CD8-positive, alpha-beta memory T cell (primary cell): ENCODE results near the gene MAGI2. TPM values are rescaled to one million over a fixed set of nuclear protein-coding genes. Genes with fewer than 3 reads are reported as not detected.

Source experiments
- CTCF ChIA-PET: fragments of 350-600 bp; sonication (Branson Sonifier 250); formaldehyde crosslinking; loops from one replicate; lab custom pipeline; 2021; ENCODE audit warnings: antibody characterized with exemption; lab: Charles Lee
- POLR2A ChIA-PET: fragments of 350-600 bp; sonication (Branson Sonifier 250); formaldehyde crosslinking; loops from one replicate; lab custom pipeline; 2021; ENCODE audit warnings: antibody characterized with exemption; lab: Charles Lee
- DNase-seq, 5 donors: peaks; one replicate each; pipeline versions ENCODE4 v3.0.0 to v3.0.0-alpha.2; 2020 to 2022; ENCODE audit warnings: mixed read lengths in 1 of 5
- H3K27ac ChIP-seq: one replicate; pipeline ENCODE4 v1.7.0; 2013; ENCODE audit warnings: low read depth, mild to moderate bottlenecking, low read length, moderate library complexity
- H3K27me3 ChIP-seq: 2 replicates; pipeline ENCODE4 v1.7.0; 2013; ENCODE audit warnings: low read length, mild to moderate bottlenecking; ENCODE audit not compliant: insufficient read depth, poor library complexity, severe bottlenecking
- H3K36me3 ChIP-seq: 2 replicates; pipeline ENCODE4 v1.7.0; 2013; ENCODE audit warnings: mild to moderate bottlenecking, low read length, moderate library complexity; ENCODE audit not compliant: insufficient read depth
- H3K4me1 ChIP-seq: 2 replicates; pipeline ENCODE4 v1.7.0; 2013; ENCODE audit warnings: mild to moderate bottlenecking, low read length, moderate library complexity; ENCODE audit not compliant: insufficient read depth
- H3K4me3 ChIP-seq: 2 replicates; pipeline ENCODE4 v1.7.0; 2013; ENCODE audit warnings: mild to moderate bottlenecking, low read length
- H3K9me3 ChIP-seq: 2 replicates; pipeline ENCODE4 v1.7.0; 2013; ENCODE audit warnings: mild to moderate bottlenecking, low read length
- H3K27ac Mint-ChIP-seq, 8 donors: one replicate each; pipeline ENCODE4 v1.8.0; 2020 to 2021; ENCODE audit warnings: mixed read lengths in 8 of 8, mild to moderate bottlenecking in 6 of 8, inconsistent platforms in 3 of 8, moderate library complexity in 3 of 8
- H3K27me3 Mint-ChIP-seq, 2 donors: one replicate each; pipeline ENCODE4 v1.8.0; 2020 to 2021; ENCODE audit warnings: mixed read lengths in 2 of 2, mild to moderate bottlenecking in 1 of 2, moderate library complexity in 1 of 2
- H3K36me3 Mint-ChIP-seq, 3 donors: one replicate each; pipeline ENCODE4 v1.8.0; 2020 to 2021; ENCODE audit warnings: mixed read lengths in 3 of 3, inconsistent platforms in 1 of 3, mild to moderate bottlenecking in 1 of 3
- H3K4me1 Mint-ChIP-seq, 3 donors: one replicate each; pipeline ENCODE4 v1.8.0; 2020 to 2021; ENCODE audit warnings: mixed read lengths in 3 of 3, inconsistent platforms in 1 of 3, mild to moderate bottlenecking in 1 of 3
- H3K4me3 Mint-ChIP-seq, 7 donors: one replicate each; pipeline ENCODE4 v1.8.0; 2020 to 2021; ENCODE audit warnings: mixed read lengths in 7 of 7, mild to moderate bottlenecking in 6 of 7, moderate library complexity in 4 of 7, inconsistent platforms in 2 of 7
- H3K9me3 Mint-ChIP-seq, 5 donors: one replicate each; pipeline ENCODE4 v1.8.0; 2020 to 2022; ENCODE audit warnings: mixed read lengths in 5 of 5, mild to moderate bottlenecking in 3 of 5, moderate library complexity in 2 of 5, inconsistent platforms in 1 of 5
- polyA plus RNA-seq: library from polyadenylated mRNA; unstranded; fragments of 300-500 nt; fragmentation: Illumina TruSeq; gene quantifications from one replicate; pipeline ENCODE4 v1.2.3, GENCODE V29; 2021
- total RNA-seq, 2 experiments: library from RNA; stranded (reverse); gene quantifications; one replicate each; pipeline ENCODE4 v1.2.3, GENCODE V29; 2021

MAGI2 gene
- total and polyA plus RNA-seq, 3 experiments from 2014 or later: 0.26 to 0.33 TPM; not detected in 1

GRCh38 chr7:79307376-79307775 is 146.1 kb downstream of the MAGI2 start:
- H3K9me3 Mint-ChIP-seq: peaks cover 0 to 4% (median 2%) of the 10 kb centered on the region in 5 donors
- H3K36me3 Mint-ChIP-seq: no peaks in the 10 kb centered on the region
- Histone ChIP-seq H3K9me3 (no peaks in the 10 kb centered on the region), H3K36me3 (no peaks in the 10 kb centered on the region), H3K27me3 (no peaks in the 10 kb centered on the region), H3K27ac (no peak overlapping the region), H3K4me1 (no peaks in the 10 kb centered on the region), H3K4me3 (no peak overlapping the region)
- no peak overlapping the region for H3K4me3 Mint-ChIP-seq
- H3K4me1 Mint-ChIP-seq: no peaks in the 10 kb centered on the region
- ChIA-PET CTCF (no interaction called here), POLR2A (no interaction called here)
- DNase-seq: no peak
- no peaks in the 10 kb centered on the region for H3K27me3 Mint-ChIP-seq
- H3K27ac Mint-ChIP-seq: no peak overlapping the region

- H3K27me3 ChIP-seq: no peaks in the 10 kb centered on the region
- H3K4me1 Mint-ChIP-seq: no peaks in the 10 kb centered on the region
- H3K9me3 Mint-ChIP-seq: peaks cover 3 to 8% (median 4%) of the 10 kb centered on the region in 5 donors
- H3K4me1 ChIP-seq: no peaks in the 10 kb centered on the region
- DNase-seq: no peak
- no peaks in the 10 kb centered on the region for H3K36me3 ChIP-seq
- H3K4me3 ChIP-seq: no peak overlapping the region
- no peaks in the 10 kb centered on the region for H3K27me3 Mint-ChIP-seq
- H3K27ac Mint-ChIP-seq: no peak overlapping the region
- H3K4me3 Mint-ChIP-seq: no peak overlapping the region
- CTCF ChIA-PET: interaction anchor here (0.6 kb wide), 1 partner anchor 276 kb away, joined by 3 read pairs; no protein-coding TSS in a partner anchor
- no peaks in the 10 kb centered on the region for H3K9me3 ChIP-seq
- no peak overlapping the region for H3K27ac ChIP-seq
- no peaks in the 10 kb centered on the region for H3K36me3 Mint-ChIP-seq
- POLR2A ChIA-PET: no interaction called here
Observed at GRCh38 chr7:79304711-79305110, 148.8 kb downstream of the MAGI2 start.

DNA sequence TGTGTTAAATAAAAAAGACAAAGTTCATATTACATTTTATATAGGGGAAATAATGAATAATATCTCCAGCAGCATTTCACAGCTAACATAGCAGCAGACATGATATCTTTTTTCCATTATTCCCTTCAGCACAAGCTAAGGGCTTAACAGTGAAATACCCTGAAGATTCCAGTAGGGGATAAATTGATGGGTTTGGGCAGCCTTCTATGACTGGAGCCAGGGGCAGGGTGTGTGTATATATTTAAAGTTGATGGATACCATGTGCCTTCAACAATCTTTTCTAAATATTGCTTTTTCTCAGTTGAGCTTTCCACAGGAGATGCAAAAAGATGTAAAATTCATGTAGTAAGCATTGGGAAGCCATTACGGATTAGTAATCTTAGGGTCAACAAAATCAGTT is 151.2 kb downstream of the MAGI2 start:
- H3K4me3 Mint-ChIP-seq: no peak overlapping the region
- DNase-seq: no peak
- H3K4me1 Mint-ChIP-seq: no peaks in the 10 kb centered on the region
- no peak overlapping the region for H3K27ac Mint-ChIP-seq
- H3K36me3 Mint-ChIP-seq: no peaks in the 10 kb centered on the region
- ChIA-PET CTCF (no interaction called here), POLR2A (no interaction called here)
- Histone ChIP-seq H3K9me3 (no peaks in the 10 kb centered on the region), H3K36me3 (no peaks in the 10 kb centered on the region), H3K4me1 (no peaks in the 10 kb centered on the region), H3K4me3 (no peak overlapping the region), H3K27ac (no peak overlapping the region), H3K27me3 (no peaks in the 10 kb centered on the region)
- no peaks in the 10 kb centered on the region for H3K27me3 Mint-ChIP-seq
- H3K9me3 Mint-ChIP-seq: peaks cover 4 to 14% (median 7%) of the 10 kb centered on the region in 5 donors

DNA sequence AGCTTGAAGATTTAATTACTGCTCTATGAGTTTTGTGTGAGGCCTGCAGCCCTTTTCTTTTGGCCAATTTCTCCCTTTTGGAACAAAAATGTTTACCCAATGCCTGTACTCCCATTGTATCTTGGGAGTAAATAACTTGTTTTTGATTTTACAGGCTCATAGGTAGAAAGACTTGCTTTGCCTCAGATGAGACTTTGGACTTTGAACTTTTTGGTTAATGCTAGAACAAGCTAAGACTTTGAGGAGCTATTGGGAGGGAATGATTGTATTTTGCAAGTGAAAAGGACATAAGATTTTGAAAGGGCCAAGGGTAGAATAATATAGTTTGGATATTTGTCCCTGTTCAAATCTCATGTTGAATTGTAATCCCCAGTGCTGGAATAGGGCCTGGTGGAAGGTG is 152.0 kb downstream of the MAGI2 start:
- Histone ChIP-seq H3K27ac (no peak overlapping the region), H3K27me3 (no peaks in the 10 kb centered on the region), H3K9me3 (no peaks in the 10 kb centered on the region), H3K4me3 (no peak overlapping the region), H3K36me3 (no peaks in the 10 kb centered on the region), H3K4me1 (no peaks in the 10 kb centered on the region)
- POLR2A ChIA-PET: no interaction called here
- no peaks in the 10 kb centered on the region for H3K4me1 Mint-ChIP-seq
- DNase-seq: no peak
- CTCF ChIA-PET: no interaction called here
- no peak overlapping the region for H3K27ac Mint-ChIP-seq
- H3K36me3 Mint-ChIP-seq: no peaks in the 10 kb centered on the region
- H3K27me3 Mint-ChIP-seq: no peaks in the 10 kb centered on the region
- H3K4me3 Mint-ChIP-seq: no peak overlapping the region
- H3K9me3 Mint-ChIP-seq: peaks cover 4 to 14% (median 7%) of the 10 kb centered on the region in 5 donors

DNA sequence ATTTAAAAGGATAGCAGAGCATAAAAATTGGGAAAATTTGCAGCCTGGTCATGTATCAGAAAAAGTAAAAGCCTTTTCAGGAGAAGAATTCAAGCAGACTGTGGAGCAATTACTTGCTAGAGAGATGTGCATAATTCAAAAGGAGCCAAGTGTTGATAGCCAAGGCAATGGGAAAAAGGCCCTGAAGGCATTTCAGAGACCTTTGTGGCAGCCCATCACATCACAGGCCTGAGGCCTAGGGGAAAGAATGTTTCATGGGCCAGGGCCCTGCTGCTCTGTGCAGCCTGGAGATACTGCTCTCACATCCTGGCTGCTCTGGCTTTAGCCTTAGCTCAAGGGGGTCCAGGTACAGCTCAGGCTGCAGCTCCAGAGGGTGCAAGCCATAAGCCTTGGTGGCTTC is 152.9 kb downstream of the MAGI2 start:
- H3K9me3 ChIP-seq: no peaks in the 10 kb centered on the region
- H3K36me3 Mint-ChIP-seq: no peaks in the 10 kb centered on the region
- H3K36me3 ChIP-seq: no peaks in the 10 kb centered on the region
- DNase-seq: no peak
- no peaks in the 10 kb centered on the region for H3K27me3 ChIP-seq
- H3K4me1 Mint-ChIP-seq: no peaks in the 10 kb centered on the region
- no peak overlapping the region for H3K27ac Mint-ChIP-seq
- CTCF ChIA-PET: no interaction called here
- POLR2A ChIA-PET: no interaction called here
- no peak overlapping the region for H3K4me3 ChIP-seq
- H3K4me1 ChIP-seq: no peaks in the 10 kb centered on the region
- H3K9me3 Mint-ChIP-seq: peaks cover 4 to 14% (median 7%) of the 10 kb centered on the region in 5 donors
- no peaks in the 10 kb centered on the region for H3K27me3 Mint-ChIP-seq
- H3K4me3 Mint-ChIP-seq: no peak overlapping the region
- H3K27ac ChIP-seq: no peak overlapping the region

DNA sequence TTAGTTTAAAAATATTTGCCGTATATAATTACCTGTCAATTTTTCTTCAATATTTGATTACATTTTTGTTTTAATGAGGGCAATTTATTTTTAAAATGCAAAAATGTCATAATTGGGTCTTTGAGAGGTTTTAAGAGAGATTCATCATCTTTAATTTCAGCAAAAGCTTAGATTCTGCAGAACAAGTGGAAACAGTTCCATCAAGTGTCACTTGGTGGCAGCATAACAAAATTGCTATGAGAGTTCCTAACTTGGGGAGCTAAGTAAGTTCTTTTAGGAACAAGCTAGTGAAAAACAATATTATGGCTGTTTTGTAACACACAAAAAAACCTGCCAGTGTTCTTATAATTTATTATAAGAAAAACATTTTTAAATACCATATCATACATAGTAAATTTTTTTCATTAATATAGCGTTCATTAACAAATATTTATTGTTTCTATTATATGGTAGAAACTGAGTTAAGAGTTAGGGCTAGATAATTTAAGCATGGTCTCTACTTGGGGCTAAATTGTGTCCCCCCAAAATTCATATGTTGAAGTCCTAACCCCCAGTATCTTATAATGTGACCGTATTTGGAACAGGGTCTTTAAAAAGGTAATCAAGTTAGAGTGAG is 155.2 kb downstream of the MAGI2 start:
- H3K27me3 ChIP-seq: no peaks in the 10 kb centered on the region
- H3K4me1 ChIP-seq: no peaks in the 10 kb centered on the region
- DNase-seq: peak in 1 of 5 donors; percentile 9
- H3K4me1 Mint-ChIP-seq: no peaks in the 10 kb centered on the region
- H3K27ac Mint-ChIP-seq: no peak overlapping the region
- H3K36me3 Mint-ChIP-seq: no peaks in the 10 kb centered on the region
- H3K36me3 ChIP-seq: no peaks in the 10 kb centered on the region
- H3K27me3 Mint-ChIP-seq: no peaks in the 10 kb centered on the region
- H3K4me3 Mint-ChIP-seq: no peak overlapping the region
- ChIA-PET POLR2A (no interaction called here), CTCF (no interaction called here)
- H3K9me3 ChIP-seq: no peaks in the 10 kb centered on the region
- no peak overlapping the region for H3K4me3 ChIP-seq
- no peak overlapping the region for H3K27ac ChIP-seq
- peaks cover 3 to 18% (median 7%) of the 10 kb centered on the region in 5 donors for H3K9me3 Mint-ChIP-seq

GRCh38 chr7:79296553-79297320 is 156.7 kb downstream of the MAGI2 start:
- Histone ChIP-seq H3K36me3 (no peaks in the 10 kb centered on the region), H3K4me3 (no peak overlapping the region), H3K27me3 (no peaks in the 10 kb centered on the region), H3K9me3 (no peaks in the 10 kb centered on the region), H3K27ac (no peak overlapping the region), H3K4me1 (no peaks in the 10 kb centered on the region)
- Mint-ChIP-seq H3K4me3 (no peak overlapping the region), H3K27ac (no peak overlapping the region), H3K27me3 (no peaks in the 10 kb centered on the region), H3K36me3 (no peaks in the 10 kb centered on the region), H3K4me1 (no peaks in the 10 kb centered on the region), H3K9me3 (peaks cover 4 to 21% (median 9%) of the 10 kb centered on the region in 5 donors)
- no peak for DNase-seq
- CTCF ChIA-PET: no interaction called here
- POLR2A ChIA-PET: no interaction called here

- no peaks in the 10 kb centered on the region for H3K9me3 ChIP-seq
- no peaks in the 10 kb centered on the region for H3K36me3 ChIP-seq
- no peak overlapping the region for H3K27ac ChIP-seq
- H3K27me3 Mint-ChIP-seq: no peaks in the 10 kb centered on the region
- H3K27ac Mint-ChIP-seq: no peak overlapping the region
- ChIA-PET CTCF (no interaction called here), POLR2A (no interaction called here)
- no peak overlapping the region for H3K4me3 ChIP-seq
- no peak for DNase-seq
- H3K4me3 Mint-ChIP-seq: no peak overlapping the region
- H3K27me3 ChIP-seq: no peaks in the 10 kb centered on the region
- H3K4me1 Mint-ChIP-seq: no peaks in the 10 kb centered on the region
- peaks cover 0 to 11% (median 5%) of the 10 kb centered on the region in 5 donors for H3K9me3 Mint-ChIP-seq
- no peaks in the 10 kb centered on the region for H3K36me3 Mint-ChIP-seq
- H3K4me1 ChIP-seq: no peaks in the 10 kb centered on the region
Observed at GRCh38 chr7:79293655-79294142, 159.8 kb downstream of the MAGI2 start.
